ENCODE measurements around the gene NFILZ.
"Not testable (repeated sequence)": the region's sequence is repeated elsewhere in the genome, so short reads cannot be mapped to it uniquely, and the experiment has no call there.

The NFILZ gene

GRCh38 chr19:8616861-8617260 lies 13.6 kb upstream of the NFILZ start:
- H3K27me3 ChIP-seq, result peaks cover 0 to 7% of the 10 kb centered on the region in 2 donors
- H3K36me3 ChIP-seq, result no peaks in the 10 kb centered on the region
- intact Hi-C loops (cut with DNase I; ENCODE audit: low total_unique reads), result no loop called here
- no peak overlapping the region for H3K27ac ChIP-seq
- TF ChIP-seq, protein P1, sequence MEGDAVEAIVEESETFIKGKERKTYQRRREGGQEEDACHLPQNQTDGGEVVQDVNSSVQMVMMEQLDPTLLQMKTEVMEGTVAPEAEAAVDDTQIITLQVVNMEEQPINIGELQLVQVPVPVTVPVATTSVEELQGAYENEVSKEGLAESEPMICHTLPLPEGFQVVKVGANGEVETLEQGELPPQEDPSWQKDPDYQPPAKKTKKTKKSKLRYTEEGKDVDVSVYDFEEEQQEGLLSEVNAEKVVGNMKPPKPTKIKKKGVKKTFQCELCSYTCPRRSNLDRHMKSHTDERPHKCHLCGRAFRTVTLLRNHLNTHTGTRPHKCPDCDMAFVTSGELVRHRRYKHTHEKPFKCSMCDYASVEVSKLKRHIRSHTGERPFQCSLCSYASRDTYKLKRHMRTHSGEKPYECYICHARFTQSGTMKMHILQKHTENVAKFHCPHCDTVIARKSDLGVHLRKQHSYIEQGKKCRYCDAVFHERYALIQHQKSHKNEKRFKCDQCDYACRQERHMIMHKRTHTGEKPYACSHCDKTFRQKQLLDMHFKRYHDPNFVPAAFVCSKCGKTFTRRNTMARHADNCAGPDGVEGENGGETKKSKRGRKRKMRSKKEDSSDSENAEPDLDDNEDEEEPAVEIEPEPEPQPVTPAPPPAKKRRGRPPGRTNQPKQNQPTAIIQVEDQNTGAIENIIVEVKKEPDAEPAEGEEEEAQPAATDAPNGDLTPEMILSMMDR (IDR thresholded peaks at IDR 0.05), result no peak
- no peak overlapping the region for H3K4me3 ChIP-seq
- DNase-seq, result no peak
- H3K4me1 ChIP-seq, result peaks cover 0 to 18% (median 0%) of the 10 kb centered on the region in 4 donors
- H3K9me3 ChIP-seq, result no peaks in the 10 kb centered on the region

- H3K4me3 ChIP-seq; DNase-seq; H3K27me3 ChIP-seq; intact Hi-C loops (cut with DNase I; ENCODE audit: low total_unique reads); H3K27ac ChIP-seq; H3K36me3 ChIP-seq; H3K9me3 ChIP-seq: not testable (repeated sequence)
- H3K4me1 ChIP-seq, result peaks cover 0 to 15% (median 0%) of the 10 kb centered on the region in 4 donors
Measured at GRCh38 chr19:8617325-8617724, 13.1 kb upstream of the NFILZ start.

- Histone ChIP-seq H3K9me3 (no peaks in the 10 kb centered on the region), H3K27me3 (peaks cover 0 to 7% of the 10 kb centered on the region in 2 donors), H3K4me1 (peaks cover 0 to 15% (median 0%) of the 10 kb centered on the region in 4 donors), H3K4me3 (no peak overlapping the region), H3K36me3 (no peaks in the 10 kb centered on the region), H3K27ac (no peak overlapping the region)
- intact Hi-C loops (cut with DNase I; ENCODE audit: low total_unique reads), result no loop called here
- no peak for DNase-seq
- TF ChIP-seq, protein P1 (IDR thresholded peaks at IDR 0.05), result no peak
Measured at GRCh38 chr19:8617984-8618383, 12.4 kb upstream of the NFILZ start.

- intact Hi-C loops (cut with DNase I; ENCODE audit: low total_unique reads), result no loop called here
Measured at GRCh38 chr19:8618751-8619150, 11.7 kb upstream of the NFILZ start.

DNA sequence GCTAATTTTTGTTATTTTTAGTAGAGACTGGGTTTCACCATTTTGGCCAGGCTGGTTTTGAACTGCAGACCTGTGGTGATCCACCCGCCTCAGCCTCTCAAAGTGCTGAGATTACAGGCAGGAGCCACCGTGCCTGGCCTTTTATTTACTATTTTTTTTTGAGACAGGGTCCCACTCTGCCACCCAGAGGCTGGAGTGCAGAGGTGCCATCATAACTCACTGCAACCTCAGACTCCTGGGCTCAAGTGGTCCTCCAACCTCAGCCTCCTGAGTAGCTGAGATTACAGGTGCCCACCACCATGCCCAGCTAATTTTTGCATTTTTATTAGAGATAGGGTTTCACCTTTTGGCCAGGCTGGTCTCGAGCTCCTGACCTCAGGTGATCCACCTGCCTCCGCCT lies 7.5 kb upstream of the NFILZ start:
- H3K36me3 ChIP-seq; H3K9me3 ChIP-seq; DNase-seq; H3K4me3 ChIP-seq; intact Hi-C loops (cut with DNase I; ENCODE audit: low total_unique reads); H3K27me3 ChIP-seq; H3K27ac ChIP-seq; H3K4me1 ChIP-seq: not testable (repeated sequence)

More at GRCh38 chr19:8618751-8619150, 11.7 kb upstream of the NFILZ start:
- H3K4me3 ChIP-seq, result no peak overlapping the region
- no peaks in the 10 kb centered on the region for H3K9me3 ChIP-seq
- TF ChIP-seq, protein P1 (IDR thresholded peaks at IDR 0.05), result no peak
- peaks cover 0 to 7% of the 10 kb centered on the region in 2 donors for H3K27me3 ChIP-seq
- DNase-seq, result no peak
- H3K4me1 ChIP-seq, result peaks cover 0 to 15% (median 0%) of the 10 kb centered on the region in 4 donors
- H3K36me3 ChIP-seq, result no peaks in the 10 kb centered on the region
- no peak overlapping the region for H3K27ac ChIP-seq

DNA sequence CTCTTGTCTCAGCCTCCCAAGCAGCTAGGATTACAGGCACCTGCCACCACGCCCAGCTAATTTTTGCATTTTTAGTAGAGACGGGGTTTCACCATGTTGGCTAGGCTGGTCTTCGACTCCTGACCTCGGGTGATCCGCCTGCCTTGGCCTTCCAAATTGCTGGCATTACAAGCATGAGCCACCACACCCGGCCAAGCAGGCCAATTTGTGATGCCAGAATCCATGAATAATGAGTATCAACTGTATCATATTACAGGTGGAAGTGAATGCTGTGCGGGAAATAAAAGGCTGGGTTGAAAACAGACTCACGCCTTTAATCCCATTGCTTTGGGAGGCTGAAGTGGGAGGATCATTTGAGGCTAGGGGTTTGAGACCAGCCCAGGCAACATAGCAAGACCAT lies 3.6 kb upstream of the NFILZ start:
- intact Hi-C loops (cut with DNase I; ENCODE audit: low total_unique reads), result no loop called here
- TF ChIP-seq, protein P1 (IDR thresholded peaks at IDR 0.05), result no peak
- Histone ChIP-seq H3K27me3 (no peaks in the 10 kb centered on the region), H3K27ac (no peak overlapping the region), H3K36me3 (no peaks in the 10 kb centered on the region), H3K4me3 (no peak overlapping the region), H3K4me1 (peaks cover 0 to 12% (median 7%) of the 10 kb centered on the region in 4 donors), H3K9me3 (peaks cover 0 to 8% (median 8%) of the 10 kb centered on the region in 3 donors)
- DNase-seq, result no peak

- TF ChIP-seq, protein P1 (IDR thresholded peaks at IDR 0.05), result no peak
- H3K4me1 ChIP-seq, result peaks cover 0 to 15% (median 7%) of the 10 kb centered on the region in 4 donors
- intact Hi-C loops (cut with DNase I; ENCODE audit: low total_unique reads), result no loop called here
Measured at GRCh38 chr19:8629184-8629583, 1.2 kb upstream of the NFILZ start.

More at GRCh38 chr19:8629184-8629583, 1.2 kb upstream of the NFILZ start:
- Histone ChIP-seq H3K27ac (no peak overlapping the region), H3K27me3 (no peaks in the 10 kb centered on the region), H3K36me3 (no peaks in the 10 kb centered on the region), H3K4me3 (no peak overlapping the region), H3K9me3 (peaks cover 0 to 8% (median 8%) of the 10 kb centered on the region in 3 donors)
- DNase-seq, result no peak
